Measurements from ENCODE around the gene MRPL49. TPM values are rescaled to one million over a fixed set of nuclear protein-coding genes. Genes with fewer than 3 reads are reported as not detected.

Gene MRPL49
- total RNA-seq (99.3 and 122 TPM in 2 replicates), polyA plus RNA-seq (78.2 and 90.4 TPM in 2 replicates)

GRCh38 chr11:65121865-65122696 lies at the start of gene MRPL49, which contains the start of gene FAU:
TSS of gene MRPL49 (plus strand) at chr11:65122321. CDS start at chr11:65122347, 26 bp downstream.
TSS of gene FAU (minus strand) at chr11:65122134. CDS start at chr11:65121813, 321 bp downstream.
- Histone ChIP-seq H3K4me1 (ENCODE audit: low read depth) (peaks cover 4% of the 10 kb centered on the region), H3K27me3 (no peaks in the 10 kb centered on the region), H3K4me3 (peak within 1 kb of the TSS; percentile 76), H3K36me3 (peaks cover 22% of the 10 kb centered on the region), H3K27ac (peak within 1 kb of the TSS; percentile 74), H3K9me3 (ENCODE audit: low read depth) (no peaks in the 10 kb centered on the region)
- DNase-seq (ENCODE audit: low read depth in 1 of 2, low spot score in 1 of 2) = peak; percentile 98 to 99
- TF ChIP-seq, protein P1, sequence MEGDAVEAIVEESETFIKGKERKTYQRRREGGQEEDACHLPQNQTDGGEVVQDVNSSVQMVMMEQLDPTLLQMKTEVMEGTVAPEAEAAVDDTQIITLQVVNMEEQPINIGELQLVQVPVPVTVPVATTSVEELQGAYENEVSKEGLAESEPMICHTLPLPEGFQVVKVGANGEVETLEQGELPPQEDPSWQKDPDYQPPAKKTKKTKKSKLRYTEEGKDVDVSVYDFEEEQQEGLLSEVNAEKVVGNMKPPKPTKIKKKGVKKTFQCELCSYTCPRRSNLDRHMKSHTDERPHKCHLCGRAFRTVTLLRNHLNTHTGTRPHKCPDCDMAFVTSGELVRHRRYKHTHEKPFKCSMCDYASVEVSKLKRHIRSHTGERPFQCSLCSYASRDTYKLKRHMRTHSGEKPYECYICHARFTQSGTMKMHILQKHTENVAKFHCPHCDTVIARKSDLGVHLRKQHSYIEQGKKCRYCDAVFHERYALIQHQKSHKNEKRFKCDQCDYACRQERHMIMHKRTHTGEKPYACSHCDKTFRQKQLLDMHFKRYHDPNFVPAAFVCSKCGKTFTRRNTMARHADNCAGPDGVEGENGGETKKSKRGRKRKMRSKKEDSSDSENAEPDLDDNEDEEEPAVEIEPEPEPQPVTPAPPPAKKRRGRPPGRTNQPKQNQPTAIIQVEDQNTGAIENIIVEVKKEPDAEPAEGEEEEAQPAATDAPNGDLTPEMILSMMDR (IDR thresholded peaks at IDR 0.05; ENCODE audit: low read depth, low read length) = no peak

DNA sequence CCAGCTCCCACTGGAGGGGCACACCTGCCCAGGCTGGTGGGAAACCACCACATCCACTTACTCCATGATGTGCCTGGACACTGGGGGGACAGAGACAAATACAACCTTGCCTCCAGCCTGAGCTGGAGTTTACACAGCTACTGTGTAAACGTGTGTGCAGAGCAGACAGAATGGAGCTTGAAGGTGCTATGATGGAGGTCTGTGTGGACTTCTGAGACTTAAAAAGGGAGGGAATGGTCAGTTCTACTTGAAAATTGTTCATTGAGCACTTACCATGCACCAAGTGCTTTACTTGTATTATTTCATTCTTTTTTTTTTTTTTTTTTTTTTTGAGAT lies 49.5 kb upstream of the MRPL49 start:
- no peak for DNase-seq (ENCODE audit: low read depth in 1 of 2, low spot score in 1 of 2)
- peaks cover 6% of the 10 kb centered on the region for H3K4me1 ChIP-seq (ENCODE audit: low read depth)
- H3K4me3 ChIP-seq = no peak overlapping the region
- H3K36me3 ChIP-seq = no peaks in the 10 kb centered on the region
- no peak overlapping the region for H3K27ac ChIP-seq
- H3K9me3 ChIP-seq (ENCODE audit: low read depth) = no peaks in the 10 kb centered on the region
- TF ChIP-seq, protein P1 (IDR thresholded peaks at IDR 0.05; ENCODE audit: low read depth, low read length) = no peak
- H3K27me3 ChIP-seq = no peaks in the 10 kb centered on the region

DNA sequence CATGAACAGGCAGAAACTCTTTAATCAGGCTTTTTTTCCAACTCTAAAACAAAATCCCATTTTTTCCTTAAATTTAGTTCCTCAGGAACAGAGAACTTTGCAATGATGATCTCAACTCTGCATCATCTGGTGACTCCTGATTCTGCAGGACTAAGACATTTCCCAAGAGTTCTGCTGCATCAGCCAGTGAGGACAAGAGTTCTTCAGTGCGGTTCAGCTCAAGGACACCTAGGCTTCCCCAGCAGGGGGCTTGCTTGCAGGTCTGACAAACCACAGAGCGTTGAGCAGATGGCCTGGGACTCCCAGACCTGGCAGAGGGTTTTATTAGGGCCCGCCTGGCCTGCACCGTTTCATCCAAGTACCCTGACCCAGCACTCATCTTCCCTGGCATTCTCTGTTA lies 44.7 kb upstream of the MRPL49 start:
- Histone ChIP-seq H3K27me3 (no peaks in the 10 kb centered on the region), H3K4me1 (ENCODE audit: low read depth) (no peaks in the 10 kb centered on the region), H3K27ac (no peak overlapping the region), H3K4me3 (no peak overlapping the region), H3K36me3 (no peaks in the 10 kb centered on the region), H3K9me3 (ENCODE audit: low read depth) (no peaks in the 10 kb centered on the region)
- peak in 1 of 2 donors; percentile 27 for DNase-seq (ENCODE audit: low read depth in 1 of 2, low spot score in 1 of 2)
- TF ChIP-seq, protein P1 (IDR thresholded peaks at IDR 0.05; ENCODE audit: low read depth, low read length) = no peak

DNA sequence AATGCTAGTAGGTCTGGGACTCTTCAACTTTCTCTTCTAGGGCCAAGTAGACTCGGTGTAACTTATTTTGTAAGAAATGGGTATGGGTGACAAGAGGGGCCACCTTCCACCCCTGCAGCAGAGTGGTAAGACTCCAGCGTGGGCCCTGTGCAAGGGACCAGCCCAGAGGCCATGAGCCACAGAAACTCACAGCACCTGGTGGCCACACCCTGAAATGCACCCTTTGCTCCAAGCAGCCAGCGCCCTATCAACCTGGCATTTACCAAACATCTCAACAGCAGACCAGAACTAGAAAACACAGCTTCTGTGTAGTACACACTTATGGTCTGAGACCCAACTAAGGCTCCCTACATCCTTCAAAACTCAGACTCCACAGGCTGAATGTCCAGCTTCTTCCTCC lies 44.0 kb upstream of the MRPL49 start:
- H3K4me1 ChIP-seq (ENCODE audit: low read depth) = no peaks in the 10 kb centered on the region
- H3K9me3 ChIP-seq (ENCODE audit: low read depth) = no peaks in the 10 kb centered on the region
- TF ChIP-seq, protein P1 (IDR thresholded peaks at IDR 0.05; ENCODE audit: low read depth, low read length) = peak; percentile 58
- H3K27ac ChIP-seq = peak overlapping the region; percentile 1
- peak; percentile 40 to 59 for DNase-seq (ENCODE audit: low read depth in 1 of 2, low spot score in 1 of 2)
- no peaks in the 10 kb centered on the region for H3K27me3 ChIP-seq
- H3K36me3 ChIP-seq = no peaks in the 10 kb centered on the region
- H3K4me3 ChIP-seq = no peak overlapping the region

- Histone ChIP-seq H3K27ac (peak overlapping the region; percentile 1), H3K4me3 (no peak overlapping the region), H3K27me3 (no peaks in the 10 kb centered on the region), H3K4me1 (ENCODE audit: low read depth) (no peaks in the 10 kb centered on the region), H3K36me3 (no peaks in the 10 kb centered on the region), H3K9me3 (ENCODE audit: low read depth) (no peaks in the 10 kb centered on the region)
- TF ChIP-seq, protein P1 (IDR thresholded peaks at IDR 0.05; ENCODE audit: low read depth, low read length) = no peak
- DNase-seq (ENCODE audit: low read depth in 1 of 2, low spot score in 1 of 2) = no peak
These were observed 43.3 kb upstream of the MRPL49 start for GRCh38 chr11:65078786-65079342.

All from cardiac muscle cell (in vitro differentiated cells and primary cell).